ENCODE results near the gene PDZRN3. TPM values are rescaled to one million over a fixed set of nuclear protein-coding genes. Genes with fewer than 3 reads are reported as not detected.

Gene PDZRN3
- total RNA-seq, 1 experiment from 2014 or later, result 0.14 TPM

DNA sequence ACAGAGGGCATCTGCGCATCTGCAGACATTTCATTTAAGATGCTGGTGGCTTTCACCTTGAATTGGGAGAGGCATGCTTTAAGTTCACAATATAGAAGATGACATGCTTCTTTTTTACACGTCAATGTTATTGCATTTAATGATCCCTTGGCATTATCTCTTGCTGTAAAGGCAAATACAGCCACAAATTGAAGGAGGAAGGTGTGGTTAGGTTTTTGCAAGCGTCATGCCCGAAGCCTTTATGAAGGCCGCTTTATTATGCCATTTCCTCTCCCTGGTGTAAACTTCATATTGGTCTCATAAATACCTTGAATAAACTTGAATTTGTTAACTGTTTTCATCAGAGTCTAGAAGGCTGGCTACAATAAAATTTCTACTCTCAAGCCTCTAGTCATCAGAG lies 212.7 kb downstream of the PDZRN3 start:
- DNase-seq (ENCODE audit: low spot score), result no peak
- in situ Hi-C loops (cut with HindIII; ENCODE audit: low sequenced_read_pairs), result no loop called here

DNA sequence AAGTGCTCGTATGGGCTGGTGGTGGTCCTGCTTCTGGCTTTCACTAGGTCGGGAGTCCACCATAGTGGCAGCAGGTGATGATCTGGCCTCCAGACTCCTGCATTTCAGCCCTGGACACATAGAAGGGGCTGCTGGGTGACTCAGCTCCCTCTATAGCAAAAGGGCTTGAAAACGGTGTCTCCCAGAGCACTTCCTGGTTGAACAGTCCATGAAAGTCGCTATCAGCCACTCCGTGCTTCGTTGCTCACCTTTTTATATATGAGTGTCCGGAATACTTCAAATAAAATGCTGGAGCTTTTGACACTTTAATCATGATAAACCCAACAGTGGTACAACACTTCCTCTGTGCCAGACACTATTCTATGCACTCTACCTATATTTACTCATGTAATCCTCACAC lies 213.2 kb downstream of the PDZRN3 start:
- in situ Hi-C loops (cut with HindIII; ENCODE audit: low sequenced_read_pairs), result no loop called here
- DNase-seq (ENCODE audit: low spot score), result no peak

DNA sequence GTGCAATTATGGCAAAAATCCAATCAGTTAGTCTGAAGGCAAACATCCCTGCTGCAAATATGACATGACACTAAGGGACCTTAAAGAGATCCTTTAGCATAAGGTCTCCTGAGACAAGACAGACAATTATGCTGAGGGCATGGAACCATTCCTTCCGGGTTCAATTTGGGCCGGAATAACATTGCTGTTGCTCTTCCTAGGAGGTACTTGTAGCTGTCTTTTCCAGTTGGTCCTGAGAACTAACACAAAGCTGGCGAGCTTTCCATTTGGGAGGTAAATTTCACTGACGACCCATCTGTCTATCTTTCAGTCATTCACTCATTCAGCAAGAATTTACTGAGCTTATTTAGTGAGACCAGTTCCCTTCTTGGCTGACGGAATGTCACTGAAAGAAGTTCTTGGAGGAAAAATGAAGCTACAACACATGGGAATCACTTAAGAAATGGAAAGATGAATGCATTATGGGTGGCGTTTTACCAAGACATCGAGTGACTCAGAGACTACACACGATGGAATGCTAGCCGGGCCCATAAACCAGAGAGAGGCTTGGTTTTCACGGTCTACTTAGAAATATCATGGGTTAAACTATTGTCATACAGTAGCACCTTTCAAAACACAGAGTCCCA lies 215.5 kb downstream of the PDZRN3 start:
- no peak for DNase-seq (ENCODE audit: low spot score)
- in situ Hi-C loops (cut with HindIII; ENCODE audit: low sequenced_read_pairs), result no loop called here

DNA sequence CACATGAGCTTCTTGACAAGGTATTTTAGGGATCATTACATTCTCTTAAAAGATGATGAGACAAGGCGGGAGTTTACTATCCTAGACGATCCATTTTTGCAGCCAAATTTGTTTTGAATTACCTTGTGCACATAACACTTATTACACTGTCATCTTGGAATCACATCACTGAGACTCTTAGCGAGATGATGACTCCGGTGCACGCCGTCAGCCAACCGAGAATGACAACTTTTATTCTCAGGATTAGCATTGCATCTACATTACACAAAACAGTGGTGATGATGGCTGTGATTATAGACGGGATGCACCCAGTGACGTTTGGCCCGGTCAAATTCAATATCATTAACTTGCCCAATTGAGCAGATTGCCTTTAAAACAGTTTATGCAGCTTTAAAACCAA lies 216.1 kb downstream of the PDZRN3 start:
- in situ Hi-C loops (cut with HindIII; ENCODE audit: low sequenced_read_pairs), result no loop called here
- no peak for DNase-seq (ENCODE audit: low spot score)

DNA sequence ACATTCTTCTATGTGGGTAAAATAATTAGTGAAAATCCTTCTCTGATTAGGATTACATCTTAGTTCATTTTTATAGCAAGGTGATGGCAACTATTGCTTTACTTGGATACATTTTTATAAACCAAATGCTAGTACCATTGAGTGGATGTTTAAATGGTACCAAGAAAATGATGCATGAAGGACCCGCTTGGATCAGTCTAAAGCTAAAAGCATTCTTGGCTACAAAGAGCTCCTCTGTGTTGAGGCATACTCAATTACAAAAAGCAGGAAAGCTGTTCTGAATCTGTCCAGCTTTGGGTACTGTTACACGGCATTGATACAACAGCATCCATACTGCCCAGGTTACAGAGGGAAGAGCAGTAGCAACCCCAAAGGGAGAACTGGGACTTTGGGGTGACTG lies 217.2 kb downstream of the PDZRN3 start:
- in situ Hi-C loops (cut with HindIII; ENCODE audit: low sequenced_read_pairs), result no loop called here
- DNase-seq (ENCODE audit: low spot score), result no peak

DNA sequence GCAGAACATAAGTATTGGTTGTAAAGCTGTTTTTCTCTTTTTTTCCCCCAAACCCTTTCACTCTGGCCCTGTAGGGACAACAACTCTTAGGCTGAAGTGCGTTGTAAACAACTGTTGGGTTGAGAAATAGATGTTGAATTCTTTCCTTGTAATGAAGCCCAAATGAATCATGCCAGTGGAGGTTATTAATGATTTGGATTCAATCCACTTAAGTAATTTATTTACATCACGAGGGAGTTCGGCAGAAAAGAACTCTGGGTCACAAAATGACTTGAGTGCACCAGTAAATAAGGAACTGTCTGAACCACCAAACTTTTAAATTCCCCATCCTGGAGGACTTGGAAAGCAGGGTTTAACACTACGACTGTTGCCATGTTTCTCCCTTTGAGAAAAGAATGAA lies 218.9 kb downstream of the PDZRN3 start:
- DNase-seq (ENCODE audit: low spot score), result no peak
- in situ Hi-C loops (cut with HindIII; ENCODE audit: low sequenced_read_pairs), result no loop called here

DNA sequence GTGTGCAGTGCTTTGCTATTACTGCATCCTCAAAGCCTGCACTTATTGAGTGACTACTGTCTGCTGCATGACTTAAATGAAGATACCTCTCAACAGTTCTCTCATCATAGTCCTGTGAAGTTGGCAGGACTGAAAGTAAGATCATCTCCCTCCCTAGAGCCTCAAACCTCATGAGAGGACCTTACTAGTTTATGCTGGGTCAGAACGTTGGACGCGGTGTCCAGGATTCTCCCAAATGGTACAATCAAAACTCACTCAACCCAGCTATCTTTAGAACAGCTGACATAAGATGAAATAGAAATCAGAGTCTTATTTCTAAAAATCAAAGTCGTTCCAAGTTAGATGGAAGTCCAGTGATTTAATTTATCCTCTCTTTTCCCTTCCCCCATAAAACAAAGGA lies 219.7 kb downstream of the PDZRN3 start:
- in situ Hi-C loops (cut with HindIII; ENCODE audit: low sequenced_read_pairs), result no loop called here
- DNase-seq (ENCODE audit: low spot score), result no peak

DNA sequence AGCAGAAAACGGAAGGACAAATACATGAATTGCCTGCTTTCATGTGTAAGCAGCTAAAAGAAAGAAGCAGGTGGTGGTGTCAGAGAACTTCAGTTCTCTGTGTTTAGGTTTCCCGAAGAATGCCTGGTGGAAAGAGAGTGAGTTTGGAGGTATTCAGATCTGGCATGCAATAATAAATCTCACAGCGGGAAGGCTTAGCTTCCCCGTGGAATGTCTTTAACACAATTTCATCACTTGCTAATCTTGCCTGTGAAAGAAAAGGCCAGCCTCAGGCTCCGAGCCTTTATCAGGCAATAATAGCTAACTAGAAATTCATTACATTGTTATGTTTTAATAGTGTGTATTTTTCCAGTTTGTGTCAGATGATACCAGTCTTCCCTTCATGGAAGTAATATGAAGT lies 220.3 kb downstream of the PDZRN3 start:
- no peak for DNase-seq (ENCODE audit: low spot score)
- in situ Hi-C loops (cut with HindIII; ENCODE audit: low sequenced_read_pairs), result no loop called here

DNA sequence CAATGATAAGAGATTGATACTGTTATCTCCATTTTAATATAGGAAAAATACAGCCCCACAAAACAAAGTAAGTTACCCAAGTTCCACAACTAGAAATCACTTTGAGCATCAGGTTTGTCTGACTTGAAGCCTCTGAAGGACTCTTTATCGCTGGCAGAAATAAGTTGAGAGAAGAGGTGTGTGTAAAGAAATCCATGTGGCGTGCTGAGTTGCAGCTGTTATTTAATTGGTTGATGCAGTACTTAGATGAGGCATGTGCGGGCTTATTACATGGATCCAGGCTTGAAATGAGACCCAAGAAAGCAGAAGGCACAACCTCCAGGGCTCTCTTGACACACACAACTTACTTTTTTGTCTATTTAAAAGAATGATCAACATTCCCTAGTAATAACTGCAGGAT lies 221.3 kb downstream of the PDZRN3 start:
- in situ Hi-C loops (cut with HindIII; ENCODE audit: low sequenced_read_pairs), result no loop called here
- DNase-seq (ENCODE audit: low spot score), result no peak

DNA sequence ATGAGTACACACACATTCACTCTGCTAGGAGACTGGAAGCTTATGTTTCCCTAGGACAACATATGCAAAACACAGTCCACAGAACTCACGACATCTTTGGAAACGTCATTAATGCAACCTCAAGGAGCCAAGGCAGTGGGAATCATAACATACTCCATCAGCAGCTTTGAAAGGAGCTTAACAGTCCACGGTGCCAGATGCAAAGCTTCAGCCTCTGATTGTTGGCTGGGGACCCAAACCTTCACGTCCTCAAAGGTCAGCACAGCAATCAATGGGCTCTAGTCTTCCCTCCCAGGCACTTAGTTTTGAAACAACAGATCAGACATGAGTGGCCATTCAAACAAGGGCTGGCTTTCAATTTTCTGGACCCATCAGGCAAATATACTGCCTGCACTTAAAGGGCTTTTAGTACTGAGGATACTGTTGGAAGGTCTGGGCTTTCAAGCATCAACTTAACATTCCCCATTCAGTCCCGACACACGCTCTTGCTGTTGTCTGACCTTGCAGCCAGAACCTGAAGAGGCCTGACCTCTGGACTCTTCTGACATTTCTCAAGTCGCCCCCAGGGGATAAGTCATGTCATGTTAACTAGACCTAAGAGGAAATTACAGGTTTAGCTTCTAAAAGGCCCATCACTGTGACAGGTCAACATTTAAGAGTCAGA lies 223.0 kb downstream of the PDZRN3 start:
- no peak for DNase-seq (ENCODE audit: low spot score)
- in situ Hi-C loops (cut with HindIII; ENCODE audit: low sequenced_read_pairs), result no loop called here

DNA sequence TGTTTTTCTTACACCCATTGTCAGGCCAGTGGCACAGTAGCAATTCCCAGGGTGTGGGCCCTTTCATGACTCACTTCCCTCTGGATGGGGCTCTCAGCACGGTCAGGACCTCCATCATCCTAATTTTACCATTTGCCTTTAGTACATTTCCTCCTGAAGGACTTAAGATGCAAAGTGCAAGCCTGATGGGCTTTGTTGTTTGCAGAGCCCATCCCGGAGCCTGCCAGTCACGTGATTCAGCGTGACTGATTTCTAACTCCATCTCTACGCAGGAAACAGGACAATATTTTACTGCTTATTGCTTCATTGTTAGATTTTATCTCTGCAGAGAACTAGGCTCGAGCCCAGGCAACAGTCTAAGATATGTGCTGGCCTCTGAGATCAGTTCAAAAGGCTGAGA lies 223.7 kb downstream of the PDZRN3 start:
- in situ Hi-C loops (cut with HindIII; ENCODE audit: low sequenced_read_pairs), result no loop called here
- DNase-seq (ENCODE audit: low spot score), result no peak

DNA sequence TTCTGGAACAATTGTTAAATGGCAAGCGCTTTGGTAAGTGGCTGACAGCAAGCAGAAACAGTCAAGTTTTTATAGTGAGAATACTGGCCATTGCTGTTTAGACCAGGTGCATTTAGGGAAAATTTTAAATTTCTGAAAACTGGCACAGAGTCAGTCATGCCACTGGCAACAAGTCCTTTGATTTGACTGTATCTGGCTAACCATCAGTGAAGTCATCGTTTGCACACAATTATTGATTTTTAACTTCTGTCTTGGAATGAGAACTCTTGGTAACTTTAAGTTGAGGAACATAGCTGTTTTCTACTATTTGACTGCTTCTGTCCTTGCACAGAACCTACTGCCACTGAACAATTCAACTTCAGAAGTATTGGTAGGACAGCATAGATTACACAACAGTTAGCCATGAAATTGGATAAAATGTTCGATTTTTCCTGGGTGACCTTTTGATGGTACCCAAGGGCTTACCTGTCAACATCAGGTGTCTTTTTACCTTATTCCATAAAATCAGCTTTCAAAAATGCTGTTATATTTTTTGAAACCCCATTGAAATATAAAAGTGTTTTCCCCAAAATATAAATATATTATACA lies 225.0 kb downstream of the PDZRN3 start:
- in situ Hi-C loops (cut with HindIII; ENCODE audit: low sequenced_read_pairs), result no loop called here
- DNase-seq (ENCODE audit: low spot score), result no peak

DNA sequence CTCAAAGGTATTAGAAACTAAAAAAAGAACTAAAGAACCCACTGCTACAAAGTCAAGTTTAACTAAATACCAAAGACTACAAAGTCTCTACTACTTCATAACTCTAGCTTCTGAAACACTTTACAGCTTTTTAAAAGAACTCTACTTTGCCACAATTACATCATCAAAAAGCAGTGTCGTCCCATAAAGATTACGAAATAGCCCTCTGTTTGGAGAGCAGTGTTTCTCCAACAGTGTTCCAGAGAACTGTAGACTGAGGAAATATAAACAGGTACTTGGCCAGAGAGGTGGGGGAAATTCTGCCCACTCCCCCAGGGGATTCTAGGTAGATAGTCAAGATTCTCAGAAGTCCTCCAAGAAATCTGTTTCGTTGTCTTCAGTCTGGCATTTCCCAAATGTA lies 225.6 kb downstream of the PDZRN3 start:
- in situ Hi-C loops (cut with HindIII; ENCODE audit: low sequenced_read_pairs), result no loop called here
- no peak for DNase-seq (ENCODE audit: low spot score)

DNA sequence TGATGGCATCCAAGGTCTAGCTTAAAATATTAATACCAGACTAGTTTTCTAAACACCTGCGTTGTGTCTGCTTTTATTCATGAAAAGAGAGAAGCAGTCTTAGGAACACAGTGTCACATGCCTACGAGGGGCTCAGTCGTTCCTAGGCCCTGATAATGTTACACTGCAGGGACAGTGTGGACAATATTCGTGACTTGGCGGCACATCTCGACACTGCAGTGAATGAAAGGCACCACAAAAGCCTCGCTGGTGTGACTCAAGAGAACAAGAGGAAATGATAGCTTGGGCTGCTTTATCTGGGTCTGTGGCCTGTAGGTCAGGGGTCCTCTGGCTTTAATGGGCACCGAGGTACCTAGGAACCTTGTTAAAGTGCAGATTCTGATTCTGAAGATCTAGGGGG lies 226.7 kb downstream of the PDZRN3 start:
- no peak for DNase-seq (ENCODE audit: low spot score)
- in situ Hi-C loops (cut with HindIII; ENCODE audit: low sequenced_read_pairs), result no loop called here

DNA sequence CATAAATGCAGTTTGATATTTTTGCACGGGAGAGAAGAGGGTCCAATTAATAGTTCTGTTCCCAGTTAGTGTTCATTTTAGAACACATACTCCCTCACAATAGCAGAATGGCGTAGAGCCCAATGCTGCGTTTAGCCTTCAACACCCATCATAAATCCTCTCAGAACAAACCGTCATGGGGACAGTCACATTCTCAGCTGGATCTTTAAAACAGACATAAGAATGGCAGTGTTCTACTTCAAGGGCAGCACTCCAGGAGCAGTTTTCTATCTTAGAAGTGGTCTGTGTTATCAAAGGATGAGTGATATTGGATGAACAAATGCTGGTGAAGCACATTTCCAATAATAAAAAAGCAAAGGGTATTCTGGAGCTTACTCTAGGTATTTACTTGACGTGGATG lies 230.5 kb downstream of the PDZRN3 start:
- DNase-seq (ENCODE audit: low spot score), result no peak
- in situ Hi-C loops (cut with HindIII; ENCODE audit: low sequenced_read_pairs), result no loop called here

DNA sequence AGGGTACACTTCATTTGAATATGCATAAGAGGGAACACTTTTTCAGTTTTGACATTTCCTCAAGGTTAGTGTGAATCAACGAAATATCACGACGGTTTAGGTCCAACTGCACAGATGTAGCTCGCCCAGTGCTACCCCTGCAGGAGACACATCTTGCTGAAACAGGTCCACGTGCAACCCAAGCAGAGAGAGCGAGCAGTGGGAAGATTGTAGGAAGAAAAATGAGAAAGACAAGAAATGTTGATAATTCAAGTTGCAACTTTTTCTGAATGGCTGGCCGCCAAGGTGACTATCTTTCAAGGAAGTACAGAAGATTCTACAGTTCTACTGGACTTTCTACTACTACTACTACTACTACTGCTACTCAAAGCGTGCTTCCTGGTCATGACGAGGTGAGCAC lies 231.7 kb downstream of the PDZRN3 start:
- in situ Hi-C loops (cut with HindIII; ENCODE audit: low sequenced_read_pairs), result no loop called here
- DNase-seq (ENCODE audit: low spot score), result no peak

DNA sequence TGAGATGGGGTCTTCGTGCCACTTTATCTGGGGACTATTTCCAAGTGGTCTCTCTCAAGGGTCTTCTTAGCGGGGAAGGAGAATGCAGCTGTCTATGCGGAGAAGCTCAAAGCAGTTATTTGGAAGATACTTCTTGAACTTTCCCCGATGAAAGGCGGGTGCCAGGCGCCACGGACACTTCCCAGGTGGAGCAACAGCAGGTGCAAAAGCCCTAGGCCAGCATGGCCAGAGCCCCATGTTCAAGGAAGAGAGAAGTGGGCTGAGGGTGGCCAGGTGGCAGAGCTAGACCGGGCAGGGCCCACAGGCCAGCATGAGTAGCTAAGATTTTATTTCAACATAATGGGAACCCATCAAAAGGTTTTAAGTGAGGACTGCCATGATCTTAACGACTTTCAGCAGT lies 232.8 kb downstream of the PDZRN3 start:
- in situ Hi-C loops (cut with HindIII; ENCODE audit: low sequenced_read_pairs), result no loop called here
- DNase-seq (ENCODE audit: low spot score), result no peak

DNA sequence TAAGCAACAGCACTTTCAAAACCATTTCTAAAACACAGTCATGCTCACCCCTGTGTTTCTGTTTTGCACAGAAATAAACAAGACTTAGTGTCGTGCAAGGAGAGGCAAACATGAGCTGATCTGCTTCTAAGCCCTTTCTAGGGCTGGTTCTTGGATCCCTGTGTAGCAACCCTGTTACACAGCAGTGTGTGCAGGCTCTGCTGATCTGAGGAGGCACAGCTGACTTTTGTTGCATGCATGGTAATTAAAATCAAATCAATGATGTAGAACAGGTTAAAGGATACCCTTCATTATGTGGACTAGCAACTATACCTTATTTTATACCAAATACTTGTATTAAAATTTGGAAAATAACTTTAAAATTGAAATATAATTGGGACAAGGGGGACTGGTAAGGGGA lies 234.8 kb downstream of the PDZRN3 start:
- in situ Hi-C loops (cut with HindIII; ENCODE audit: low sequenced_read_pairs), result no loop called here
- DNase-seq (ENCODE audit: low spot score), result no peak

DNA sequence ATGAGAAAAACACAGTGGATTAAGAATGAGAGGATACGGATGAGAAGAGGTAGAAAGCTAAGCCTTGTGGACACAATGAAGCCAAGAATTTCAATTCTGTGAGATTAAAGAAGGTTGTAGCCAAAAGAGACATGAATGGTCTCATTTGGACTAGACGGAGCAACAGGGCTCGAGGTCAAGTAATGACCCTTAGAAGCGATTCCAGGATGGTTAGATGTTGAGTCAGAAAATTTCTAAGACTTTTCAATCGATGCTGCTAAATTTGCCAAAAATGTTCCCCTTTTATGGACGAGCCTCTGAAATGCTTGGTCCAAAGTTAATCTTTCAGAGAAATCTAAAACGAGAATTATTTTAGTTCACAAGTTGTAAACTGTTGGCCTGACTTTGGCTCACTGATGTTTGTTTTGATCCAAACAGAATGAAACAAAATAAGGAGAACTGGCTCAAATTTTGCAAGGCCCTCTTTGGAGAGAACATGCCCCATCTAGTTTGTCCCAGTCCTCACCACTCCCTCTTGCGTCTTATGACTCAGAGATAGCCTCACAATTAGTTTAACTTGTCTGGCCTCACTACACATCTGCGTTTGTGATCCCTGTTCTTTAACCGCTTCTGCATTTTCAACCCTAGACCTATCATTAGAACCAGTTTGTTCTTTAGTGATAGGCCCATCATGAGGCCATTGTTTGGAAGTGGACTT lies 235.5 kb downstream of the PDZRN3 start:
- in situ Hi-C loops (cut with HindIII; ENCODE audit: low sequenced_read_pairs), result no loop called here
- DNase-seq (ENCODE audit: low spot score), result no peak

DNA sequence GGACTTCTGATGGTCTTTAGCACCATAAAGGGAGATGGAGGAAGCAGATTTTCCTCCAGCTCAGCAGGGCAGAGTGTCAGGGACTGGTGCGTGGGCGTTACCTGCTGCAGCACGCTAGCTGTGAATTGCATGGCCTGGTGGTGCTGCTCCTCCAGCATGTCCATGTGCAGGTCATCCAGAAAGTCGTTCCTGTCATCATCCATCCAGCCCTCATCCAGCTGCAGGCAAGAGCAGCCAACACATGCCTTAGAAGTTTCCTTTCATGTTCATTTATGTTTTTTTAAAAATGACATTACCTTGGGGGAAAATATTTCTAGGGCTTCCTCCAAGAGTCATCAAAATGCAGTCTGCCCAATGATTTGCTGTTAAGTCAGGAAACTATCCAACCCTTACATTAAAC lies 239.2 kb downstream of the PDZRN3 start:
- in situ Hi-C loops (cut with HindIII; ENCODE audit: low sequenced_read_pairs), result no loop called here
- no peak for DNase-seq (ENCODE audit: low spot score)
